Astrocyte of the cerebellum (primary cell): ENCODE data around the gene PADI3.

Experiments
- DNase-seq: peaks from one replicate; pipeline ENCODE4 v3.0.0-alpha.2; 2011; ENCODE audit warnings: low read depth
- H3K4me3 ChIP-seq: 2 replicates; pipeline ENCODE4 v1.5.1; 2011; ENCODE audit warnings: mild to moderate bottlenecking, low read depth, low read length, moderate library complexity
- in situ Hi-C: cut with HindIII; loops from 2 replicates; pipeline ENCODE4 v1.10.0; 2017; ENCODE audit warnings: low sequenced_read_pairs
- TF ChIP-seq, protein P1 (sequence below): IDR thresholded peaks from 2 replicates; pipeline ENCODE4 v1.5.1; 2012; ENCODE audit warnings: low read length, low read depth, moderate library complexity, mild to moderate bottlenecking; ENCODE audit errors: missing control alignments

Gene PADI3

DNA sequence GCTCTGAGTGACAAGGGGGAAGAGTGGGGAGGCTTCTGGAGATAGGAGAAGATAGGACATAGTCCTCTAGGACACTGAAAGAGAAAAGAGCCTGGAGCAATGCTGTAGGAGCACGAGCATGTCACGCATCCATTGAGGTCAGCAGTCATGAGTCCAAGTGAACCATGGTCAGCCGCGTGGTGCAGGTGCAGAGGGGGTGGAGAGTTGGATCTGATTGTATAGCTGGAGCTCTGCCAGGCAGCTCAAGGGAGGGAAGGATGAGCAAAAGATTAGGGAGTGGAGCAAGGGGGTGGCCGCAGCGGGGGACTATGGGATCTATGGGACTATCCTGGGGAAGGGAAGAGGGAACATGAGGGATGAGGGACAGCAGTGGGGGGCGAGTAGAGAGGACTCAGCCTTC, 30.0 kb upstream of the PADI3 start:
- TF ChIP-seq, protein P1, sequence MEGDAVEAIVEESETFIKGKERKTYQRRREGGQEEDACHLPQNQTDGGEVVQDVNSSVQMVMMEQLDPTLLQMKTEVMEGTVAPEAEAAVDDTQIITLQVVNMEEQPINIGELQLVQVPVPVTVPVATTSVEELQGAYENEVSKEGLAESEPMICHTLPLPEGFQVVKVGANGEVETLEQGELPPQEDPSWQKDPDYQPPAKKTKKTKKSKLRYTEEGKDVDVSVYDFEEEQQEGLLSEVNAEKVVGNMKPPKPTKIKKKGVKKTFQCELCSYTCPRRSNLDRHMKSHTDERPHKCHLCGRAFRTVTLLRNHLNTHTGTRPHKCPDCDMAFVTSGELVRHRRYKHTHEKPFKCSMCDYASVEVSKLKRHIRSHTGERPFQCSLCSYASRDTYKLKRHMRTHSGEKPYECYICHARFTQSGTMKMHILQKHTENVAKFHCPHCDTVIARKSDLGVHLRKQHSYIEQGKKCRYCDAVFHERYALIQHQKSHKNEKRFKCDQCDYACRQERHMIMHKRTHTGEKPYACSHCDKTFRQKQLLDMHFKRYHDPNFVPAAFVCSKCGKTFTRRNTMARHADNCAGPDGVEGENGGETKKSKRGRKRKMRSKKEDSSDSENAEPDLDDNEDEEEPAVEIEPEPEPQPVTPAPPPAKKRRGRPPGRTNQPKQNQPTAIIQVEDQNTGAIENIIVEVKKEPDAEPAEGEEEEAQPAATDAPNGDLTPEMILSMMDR: no peak

DNA sequence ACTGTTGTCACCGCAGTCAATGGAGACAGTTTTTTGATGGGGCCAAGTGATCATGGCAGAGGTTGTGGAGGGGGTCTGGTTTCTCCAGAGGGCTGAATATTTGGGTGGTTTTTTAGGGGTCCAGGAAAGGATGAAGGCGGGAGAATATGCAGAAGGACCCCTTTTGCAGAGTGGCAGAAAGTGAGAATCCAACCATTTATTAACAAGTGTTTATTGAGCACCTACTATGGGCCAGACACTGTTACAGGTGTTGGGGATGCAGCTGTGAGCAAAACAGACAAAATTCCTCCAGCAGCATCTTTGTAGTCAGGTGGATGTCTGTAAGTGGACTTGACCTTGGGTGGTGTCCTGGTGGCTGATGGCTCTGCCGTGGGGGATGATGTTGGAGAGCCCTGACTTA, 28.6 kb upstream of the PADI3 start:
- TF ChIP-seq, protein P1: no peak

More for the DNA sequence above, 30.0 kb upstream of the PADI3 start:
- DNase-seq: no peak
- no peak overlapping the region for H3K4me3 ChIP-seq
- in situ Hi-C loops: no loop called here

DNA sequence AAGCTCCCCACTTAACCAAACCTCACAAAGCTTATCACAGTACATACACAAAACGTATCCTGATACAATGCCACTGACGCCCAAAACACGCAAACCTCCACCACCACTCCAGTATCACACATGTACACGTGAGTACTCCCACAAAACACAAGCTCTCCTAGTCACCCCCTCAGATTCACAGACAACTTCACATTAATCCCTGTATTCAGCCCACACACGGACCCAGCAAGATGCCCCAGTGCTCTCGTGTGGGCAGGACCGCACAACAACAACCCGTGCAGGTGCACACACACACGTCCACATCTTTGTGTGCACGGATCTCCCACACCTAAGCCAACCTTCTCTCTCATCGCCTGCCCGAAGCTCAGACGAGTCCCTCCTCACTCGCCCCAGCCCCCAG, 26.3 kb upstream of the PADI3 start:
- in situ Hi-C loops: loop anchor here (5.0 kb wide), 1 partner anchor 90 kb away; no protein-coding TSS in a partner anchor
- DNase-seq: no peak
- no peak overlapping the region for H3K4me3 ChIP-seq
- TF ChIP-seq, protein P1: no peak

More for the DNA sequence above, 28.6 kb upstream of the PADI3 start:
- no peak for DNase-seq
- H3K4me3 ChIP-seq: no peak overlapping the region
- in situ Hi-C loops: loop anchor here (5.0 kb wide), 1 partner anchor 88 kb away; no protein-coding TSS in a partner anchor

DNA sequence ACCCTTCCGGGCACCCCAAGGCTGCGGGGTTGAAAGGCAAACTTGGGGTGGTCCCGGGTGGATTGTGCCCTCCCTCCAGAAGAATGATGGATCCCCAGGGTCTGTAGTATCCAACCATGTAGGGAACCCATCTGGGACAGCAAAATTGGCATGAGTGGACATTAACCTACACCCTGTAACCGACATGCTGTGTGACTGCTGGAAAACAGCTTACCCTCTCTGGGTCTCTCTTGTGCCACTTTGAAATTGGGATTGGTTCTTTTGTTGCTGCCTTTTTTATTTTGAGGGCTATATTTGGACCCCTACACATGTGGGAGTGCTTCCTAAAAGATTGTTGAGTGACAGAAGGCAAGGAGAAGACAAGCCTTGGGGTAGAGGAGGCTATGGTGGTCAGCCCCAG, 24.5 kb upstream of the PADI3 start:
- no peak overlapping the region for H3K4me3 ChIP-seq
- TF ChIP-seq, protein P1: no peak
- DNase-seq: no peak
- in situ Hi-C loops: loop anchor here (5.0 kb wide), 1 partner anchor 92 kb away; no protein-coding TSS in a partner anchor

DNA sequence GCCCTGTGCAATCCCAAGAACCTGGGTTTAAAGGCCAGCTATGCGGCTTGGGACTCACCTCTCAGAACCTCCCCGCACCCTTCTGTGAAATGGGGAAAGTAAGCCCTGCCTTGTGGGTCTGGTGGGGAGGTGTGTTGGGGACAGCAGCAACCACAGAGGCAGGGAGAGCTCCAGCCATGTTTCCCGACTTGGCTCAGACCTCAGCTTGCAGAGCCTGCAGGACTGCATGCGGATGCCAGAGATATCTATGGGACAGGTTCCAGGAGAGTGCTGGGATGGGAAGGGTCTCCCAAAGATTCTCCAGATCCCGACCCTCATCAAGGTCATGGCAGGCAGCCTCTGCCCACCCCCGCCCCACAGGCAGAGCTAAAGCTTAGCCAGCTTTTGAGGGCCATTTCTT, 23.8 kb upstream of the PADI3 start:
- no peak for DNase-seq
- TF ChIP-seq, protein P1: no peak
- in situ Hi-C loops: no loop called here
- no peak overlapping the region for H3K4me3 ChIP-seq

DNA sequence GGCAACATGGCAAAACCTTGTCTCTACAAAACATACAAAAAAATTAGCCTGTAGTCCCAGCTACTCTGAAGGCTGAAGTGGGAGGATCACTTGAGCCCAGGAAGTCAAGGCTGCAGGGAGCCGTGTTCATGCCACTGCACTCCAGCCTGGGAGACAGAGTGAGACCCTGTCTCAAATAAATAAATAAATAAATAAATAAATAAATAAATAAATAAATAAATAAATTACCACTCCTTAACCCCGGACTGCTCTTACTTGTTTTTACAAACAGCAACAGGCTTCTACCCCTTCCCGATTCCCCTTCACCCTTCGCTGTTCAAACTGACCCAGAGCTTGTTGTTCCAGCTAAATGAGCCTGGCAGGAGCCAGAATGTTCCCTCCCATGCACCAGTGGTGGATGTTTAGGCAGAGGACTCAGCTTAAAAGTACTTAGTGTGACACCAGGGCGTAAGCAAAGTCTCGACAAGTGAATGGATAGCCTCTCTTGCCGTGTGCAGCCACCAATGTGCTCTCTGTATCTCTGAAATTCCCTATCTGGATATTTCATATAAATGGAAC, 21.5 kb upstream of the PADI3 start:
- H3K4me3 ChIP-seq: no peak overlapping the region
- TF ChIP-seq, protein P1: no peak
- in situ Hi-C loops: no loop called here
- DNase-seq: no peak

DNA sequence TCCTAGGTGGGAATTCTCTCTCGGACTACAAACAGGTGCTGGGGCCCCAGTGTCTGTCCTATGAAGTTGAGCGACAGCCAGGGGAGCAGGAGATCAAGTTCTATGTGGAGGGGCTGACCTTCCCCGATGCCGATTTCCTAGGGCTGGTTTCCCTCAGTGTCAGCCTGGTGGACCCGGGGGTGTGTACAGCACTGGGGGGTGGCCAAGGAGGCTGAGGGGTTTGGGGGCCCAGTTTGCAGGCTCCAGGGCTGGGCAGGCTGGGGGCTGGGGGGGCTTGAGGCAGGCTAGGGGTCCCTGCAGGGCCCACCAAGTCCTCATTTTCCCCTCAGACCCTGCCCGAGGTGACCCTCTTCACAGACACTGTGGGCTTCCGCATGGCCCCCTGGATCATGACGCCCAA, 20.3 kb upstream of the PADI3 start:
- no peak for DNase-seq
- H3K4me3 ChIP-seq: no peak overlapping the region
- in situ Hi-C loops: no loop called here
- TF ChIP-seq, protein P1: no peak
